ENCODE data around the gene ZNF276. TPM values are rescaled to one million over a fixed set of nuclear protein-coding genes. Genes with fewer than 3 reads are reported as not detected.

The ZNF276 gene
- total and polyA plus RNA-seq, 2 of the 8 experiments (the other 6 are each of a cell fraction or from before 2014, with no cell fraction given) = 6.4 to 9.3 TPM

DNA sequence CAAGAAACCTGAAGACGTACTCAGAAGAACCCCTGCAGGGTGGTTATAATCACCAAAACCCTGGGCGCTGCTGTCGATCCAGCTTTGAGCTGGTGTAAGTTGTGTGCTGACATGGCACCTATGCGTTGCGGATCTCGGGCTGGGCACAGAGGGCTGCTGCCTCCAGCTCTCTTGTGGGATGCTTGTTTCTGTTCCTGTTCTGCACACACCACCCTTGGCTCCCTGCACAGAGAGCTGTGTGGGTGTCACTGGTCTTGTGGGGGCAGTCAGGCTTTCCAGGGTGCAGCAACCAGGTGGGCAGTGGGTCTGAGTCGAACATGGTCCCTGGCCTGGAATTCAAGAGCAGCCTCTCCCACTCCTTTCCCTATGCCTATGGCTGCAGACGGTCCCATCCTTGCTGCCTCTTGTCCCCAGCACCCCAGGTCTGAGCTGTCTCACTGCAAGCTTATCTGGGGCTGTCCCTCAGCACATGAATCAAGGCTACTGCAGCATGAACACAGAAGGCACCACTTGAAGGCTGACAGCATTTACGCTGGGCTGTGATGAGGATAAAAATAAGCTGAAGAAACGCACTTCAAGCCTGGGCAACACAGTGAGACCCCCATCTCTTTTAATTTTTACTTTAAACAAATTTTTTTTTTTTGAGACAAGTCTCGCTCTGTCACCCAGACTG lies 20.1 kb downstream of the ZNF276 start:
- 94% methylated on average over 11 of the region's 11 CpGs; no CpG with 5 or more reads in 1 of the 2 experiments for WGBS, 2 experiments (ENCODE audit: extremely low coverage in 1 of 2, insufficient coverage in 1 of 2, insufficient read length in 1 of 2, insufficient replicate concordance in 2 of 2, low coverage in 1 of 2, low lambda C conversion rate in 2 of 2, missing lambda C conversion rate in 1 of 2)
- FAIRE-seq (no peak), DNase-seq (ENCODE audit: low read depth in 1 of 2, low spot score in 2 of 2) (no peak)
- no peaks in the 10 kb centered on the region for H3K27me3 ChIP-seq (replicated peaks in 1 of 4; ENCODE audit: control insufficient read depth in 3 of 4, extremely low read depth in 1 of 4, insufficient read depth in 3 of 4, low read length in 3 of 4)
- H4K5ac ChIP-seq (ENCODE audit: insufficient read length, low read depth, low read length) = no peak overlapping the region
- POLR2A ChIA-PET (ENCODE audit: partially characterized antibody) = interaction anchor here (0.8 to 5.4 kb wide), 13 partner anchors 8 to 182 kb away, joined by 3 to 19 read pairs (median 4); no protein-coding TSS in a partner anchor
- no peak overlapping the region for H3K9ac ChIP-seq (replicated peaks in 1 of 4; ENCODE audit: extremely low read depth in 1 of 4, low read depth in 3 of 4, low read length in 3 of 4)
- H3K4me1 ChIP-seq (replicated peaks in 1 of 4; ENCODE audit: control insufficient read depth in 3 of 4, insufficient read depth in 4 of 4, low read length in 3 of 4) = no peaks in the 10 kb centered on the region
- H2BK12ac ChIP-seq (ENCODE audit: low read depth, low read length) = no peak overlapping the region
- H3K79me2 ChIP-seq (ENCODE audit: control insufficient read depth in 1 of 2, insufficient read depth in 2 of 2, low read length in 2 of 2) = no peaks in the 10 kb centered on the region
- H2BK20ac ChIP-seq (ENCODE audit: low read length) = no peak overlapping the region
- no peak overlapping the region for H3K4me2 ChIP-seq (ENCODE audit: insufficient read depth in 1 of 2, low read depth in 2 of 2, low read length in 2 of 2)
- H3K9me3 ChIP-seq (ENCODE audit: insufficient read depth in 2 of 2, low read depth in 1 of 2, low read length in 1 of 2) = no peaks in the 10 kb centered on the region
- H3K27ac ChIP-seq (ENCODE audit: low read depth, low read length) = no peak overlapping the region
- peaks cover 4 to 11% of the 10 kb centered on the region in 2 experiments for H4K20me1 ChIP-seq (replicated peaks in 1 of 2; ENCODE audit: control insufficient read depth in 1 of 2, insufficient read depth in 2 of 2, low read length in 2 of 2)
- H2BK15ac ChIP-seq (ENCODE audit: low read length) = no peak overlapping the region
- H3K4me3 ChIP-seq (ENCODE audit: extremely low read depth in 1 of 4, insufficient read depth in 2 of 4, low read depth in 3 of 4, low read length in 4 of 4) = no peak overlapping the region
- H4K8ac ChIP-seq (ENCODE audit: extremely low read depth, insufficient read depth, low read length) = no peak overlapping the region
- H3K14ac ChIP-seq (ENCODE audit: insufficient read length) = no peak overlapping the region
- CTCF ChIA-PET (ENCODE audit: partially characterized antibody) = interaction anchor here (0.6 to 7.8 kb wide), 13 partner anchors 9 to 120 kb away, joined by 3 to 69 read pairs (median 4); partner anchors contain the start of gene SPATA2L
- no peak overlapping the region for H2AK5ac ChIP-seq (ENCODE audit: low read depth, low read length)
- H2BK5ac ChIP-seq (ENCODE audit: low read depth, low read length) = no peak overlapping the region
- peaks cover 36 to 79% (median 59%) of the 10 kb centered on the region in 4 experiments for H3K36me3 ChIP-seq (ENCODE audit: control insufficient read depth in 2 of 4, insufficient read depth in 4 of 4, low read length in 3 of 4)
- H3K79me1 ChIP-seq (ENCODE audit: low read depth, low read length) = peaks cover 2% of the 10 kb centered on the region; the same call in 1 of the 2 replicates
- no peak overlapping the region for H2BK120ac ChIP-seq (replicated peaks; ENCODE audit: low read depth, low read length)
- H2AFZ ChIP-seq (ENCODE audit: low read length) = no peak overlapping the region
- H3K4ac ChIP-seq (replicated peaks; ENCODE audit: insufficient read length, low read depth, low read length) = no peak overlapping the region
- no peak overlapping the region for H3K23ac ChIP-seq (ENCODE audit: insufficient read length)
- H3K56ac ChIP-seq (replicated peaks; ENCODE audit: insufficient read length, low read depth, low read length) = no peak overlapping the region
- H3K18ac ChIP-seq (ENCODE audit: extremely low read depth, low read length) = no peak overlapping the region
- H3K23me2 ChIP-seq (ENCODE audit: low read depth, low read length) = no peaks in the 10 kb centered on the region
- no peak overlapping the region for H4K91ac ChIP-seq (replicated peaks; ENCODE audit: insufficient read length, low read length)
- TF ChIP-seq RBBP5 (IDR thresholded peaks at IDR 0.05; ENCODE audit: borderline replicate concordance, low read depth, low read length) (no peak), TBP (IDR thresholded peaks at IDR 0.05; ENCODE audit: low read depth, low read length) (no peak), SAP30 (IDR thresholded peaks at IDR 0.05; ENCODE audit: insufficient read depth, insufficient replicate concordance, low read length) (no peak), FOSL1 (IDR thresholded peaks at IDR 0.05; ENCODE audit: insufficient read depth, low read depth, low read length) (no peak), CEBPB (IDR thresholded peaks at IDR 0.05; ENCODE audit: low read depth, low read length) (no peak), HDAC2 (IDR thresholded peaks at IDR 0.05; ENCODE audit: borderline replicate concordance in 1 of 2, low read depth in 2 of 2, low read length in 2 of 2) (no peak), POLR2A (IDR thresholded peaks at IDR 0.05; ENCODE audit: control extremely low read depth in 1 of 2, low read depth in 2 of 2, low read length in 2 of 2) (no peak), BCL11A (IDR thresholded peaks at IDR 0.05; ENCODE audit: low read depth in 2 of 2, low read length in 2 of 2) (no peak), GTF2F1 (IDR thresholded peaks at IDR 0.05; ENCODE audit: borderline replicate concordance, low read depth, low read length) (no peak), CHD2 (IDR thresholded peaks at IDR 0.05; ENCODE audit: low read length) (no peak), E2F6 (IDR thresholded peaks at IDR 0.05) (no peak), RXRA (IDR thresholded peaks at IDR 0.05; ENCODE audit: insufficient read depth, low read depth, low read length) (no peak)

Data from H1 (cell line).